ENCODE data around the gene ACADSB. TPM values are rescaled to one million over a fixed set of nuclear protein-coding genes. Genes with fewer than 3 reads are reported as not detected.

Gene ACADSB
- total and polyA plus RNA-seq, 7 experiments from 2014 or later = 23.7 to 47.0 (median 27.3) TPM

DNA sequence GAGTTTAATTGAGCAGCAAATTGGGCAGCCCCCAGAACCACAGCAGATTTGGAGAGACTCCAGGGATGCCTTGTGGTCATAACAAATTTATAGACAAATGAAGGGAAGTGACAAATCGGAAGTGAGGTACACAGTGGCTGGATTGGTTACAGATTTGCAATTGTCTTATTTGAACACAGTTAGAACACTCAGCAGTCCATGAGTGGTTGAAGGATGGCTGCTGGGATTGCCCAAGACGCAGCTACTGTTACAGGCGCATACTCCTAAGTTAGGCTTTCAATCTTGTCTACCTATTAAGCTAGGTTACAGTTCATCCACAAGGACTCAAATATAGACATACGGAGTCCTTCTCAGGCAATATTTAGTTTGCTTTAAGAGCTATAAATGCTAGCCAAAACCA, 7.4 kb downstream of the ACADSB start:
- no peaks in the 10 kb centered on the region for H3K27me3 ChIP-seq (ENCODE audit: control insufficient read depth in 2 of 2, insufficient read depth in 2 of 2, low read length in 2 of 2)
- ATAC-seq (no peak), DNase-seq (no peak)
- H3K4me3 ChIP-seq (ENCODE audit: low read length) = no peak overlapping the region
- intact Hi-C loops (cut with micrococcal nuclease) = no loop called here
- Mint-ChIP-seq H3K4me1 (peaks cover 0 to 28% (median 13%) of the 10 kb centered on the region in 7 donors), H3K27ac (peak overlapping the region in 1 of 9 donors; percentile 0), H3K4me3 (no peak overlapping the region), H3K27me3 (no peaks in the 10 kb centered on the region), H3K9me3 (peaks cover 0 to 1% (median 0%) of the 10 kb centered on the region in 11 donors), H3K36me3 (peaks cover 0 to 35% (median 16%) of the 10 kb centered on the region in 5 donors)
- H3K4me1 ChIP-seq (ENCODE audit: control insufficient read depth in 2 of 2, insufficient read depth in 2 of 2, low read length in 2 of 2) = no peaks in the 10 kb centered on the region
- no peak overlapping the region for H3K27ac ChIP-seq (ENCODE audit: low read depth, low read length)
- H3K9me3 ChIP-seq (ENCODE audit: control insufficient read depth in 2 of 3, low read length in 3 of 3) = no peaks in the 10 kb centered on the region
- H3K36me3 ChIP-seq (ENCODE audit: control insufficient read depth in 2 of 3, insufficient read depth in 3 of 3, low read length in 3 of 3) = no peaks in the 10 kb centered on the region
- CTCF ChIA-PET = no interaction called here
- POLR2A ChIA-PET = no interaction called here

GRCh38 chr10:123017421-123018165, 8.8 kb downstream of the ACADSB start:
- Histone ChIP-seq H3K4me3 (ENCODE audit: low read length) (no peak overlapping the region), H3K27me3 (ENCODE audit: control insufficient read depth in 2 of 2, insufficient read depth in 2 of 2, low read length in 2 of 2) (no peaks in the 10 kb centered on the region), H3K36me3 (ENCODE audit: control insufficient read depth in 2 of 3, insufficient read depth in 3 of 3, low read length in 3 of 3) (no peaks in the 10 kb centered on the region), H3K27ac (ENCODE audit: low read depth, low read length) (no peak overlapping the region), H3K4me1 (ENCODE audit: control insufficient read depth in 2 of 2, insufficient read depth in 2 of 2, low read length in 2 of 2) (no peaks in the 10 kb centered on the region), H3K9me3 (ENCODE audit: control insufficient read depth in 2 of 3, low read length in 3 of 3) (no peaks in the 10 kb centered on the region)
- Mint-ChIP-seq H3K4me3 (no peak overlapping the region), H3K27ac (no peak overlapping the region), H3K9me3 (peaks cover 0 to 1% (median 0%) of the 10 kb centered on the region in 11 donors), H3K4me1 (peaks cover 2 to 23% (median 9%) of the 10 kb centered on the region in 7 donors), H3K27me3 (no peaks in the 10 kb centered on the region), H3K36me3 (peaks cover 0 to 28% (median 10%) of the 10 kb centered on the region in 5 donors)
- ChIA-PET POLR2A (no interaction called here), CTCF (no interaction called here)
- intact Hi-C loops (cut with micrococcal nuclease) = no loop called here
- ATAC-seq (no peak), DNase-seq (no peak)

- H3K27ac Mint-ChIP-seq = no peak overlapping the region
- ATAC-seq = no peak
Observed at GRCh38 chr10:123018531-123018930, 9.7 kb downstream of the ACADSB start.

GRCh38 chr10:123019264-123019663, 10.5 kb downstream of the ACADSB start:
- H3K9me3 Mint-ChIP-seq = peaks cover 0 to 1% (median 0%) of the 10 kb centered on the region in 11 donors
- ATAC-seq = no peak
- peaks cover 0 to 24% (median 5%) of the 10 kb centered on the region in 5 donors for H3K36me3 Mint-ChIP-seq
- no peaks in the 10 kb centered on the region for H3K4me1 ChIP-seq (ENCODE audit: control insufficient read depth in 2 of 2, insufficient read depth in 2 of 2, low read length in 2 of 2)
- H3K27me3 Mint-ChIP-seq = no peaks in the 10 kb centered on the region
- H3K27ac Mint-ChIP-seq = no peak overlapping the region
- CTCF ChIA-PET = no interaction called here
- no peak overlapping the region for H3K4me3 ChIP-seq (ENCODE audit: low read length)
- H3K4me3 Mint-ChIP-seq = no peak overlapping the region
- POLR2A ChIA-PET = no interaction called here
- no peak overlapping the region for H3K27ac ChIP-seq (ENCODE audit: low read depth, low read length)
- DNase-seq = no peak
- peaks cover 3 to 18% (median 7%) of the 10 kb centered on the region in 7 donors for H3K4me1 Mint-ChIP-seq
- no peaks in the 10 kb centered on the region for H3K27me3 ChIP-seq (ENCODE audit: control insufficient read depth in 2 of 2, insufficient read depth in 2 of 2, low read length in 2 of 2)
- intact Hi-C loops (cut with micrococcal nuclease) = no loop called here
- H3K36me3 ChIP-seq (ENCODE audit: control insufficient read depth in 2 of 3, insufficient read depth in 3 of 3, low read length in 3 of 3) = no peaks in the 10 kb centered on the region
- H3K9me3 ChIP-seq (ENCODE audit: control insufficient read depth in 2 of 3, low read length in 3 of 3) = no peaks in the 10 kb centered on the region

More at GRCh38 chr10:123018531-123018930, 9.7 kb downstream of the ACADSB start:
- Histone ChIP-seq H3K27ac (ENCODE audit: low read depth, low read length) (no peak overlapping the region), H3K9me3 (ENCODE audit: control insufficient read depth in 2 of 3, low read length in 3 of 3) (no peaks in the 10 kb centered on the region), H3K27me3 (ENCODE audit: control insufficient read depth in 2 of 2, insufficient read depth in 2 of 2, low read length in 2 of 2) (no peaks in the 10 kb centered on the region), H3K4me1 (ENCODE audit: control insufficient read depth in 2 of 2, insufficient read depth in 2 of 2, low read length in 2 of 2) (no peaks in the 10 kb centered on the region), H3K4me3 (ENCODE audit: low read length) (no peak overlapping the region), H3K36me3 (ENCODE audit: control insufficient read depth in 2 of 3, insufficient read depth in 3 of 3, low read length in 3 of 3) (no peaks in the 10 kb centered on the region)
- POLR2A ChIA-PET = no interaction called here
- H3K4me3 Mint-ChIP-seq = no peak overlapping the region
- no peak for DNase-seq
- peaks cover 0 to 1% (median 0%) of the 10 kb centered on the region in 11 donors for H3K9me3 Mint-ChIP-seq
- H3K36me3 Mint-ChIP-seq = peaks cover 0 to 26% (median 8%) of the 10 kb centered on the region in 5 donors
- H3K4me1 Mint-ChIP-seq = peaks cover 2 to 20% (median 9%) of the 10 kb centered on the region in 7 donors
- intact Hi-C loops (cut with micrococcal nuclease) = no loop called here
- CTCF ChIA-PET = no interaction called here
- H3K27me3 Mint-ChIP-seq = no peaks in the 10 kb centered on the region

- DNase-seq = no peak
- no peak overlapping the region for H3K27ac Mint-ChIP-seq
- Histone ChIP-seq H3K4me1 (ENCODE audit: control insufficient read depth in 2 of 2, insufficient read depth in 2 of 2, low read length in 2 of 2) (no peaks in the 10 kb centered on the region), H3K36me3 (ENCODE audit: control insufficient read depth in 2 of 3, insufficient read depth in 3 of 3, low read length in 3 of 3) (no peaks in the 10 kb centered on the region), H3K9me3 (ENCODE audit: control insufficient read depth in 2 of 3, low read length in 3 of 3) (no peaks in the 10 kb centered on the region), H3K4me3 (ENCODE audit: low read length) (no peak overlapping the region), H3K27me3 (ENCODE audit: control insufficient read depth in 2 of 2, insufficient read depth in 2 of 2, low read length in 2 of 2) (no peaks in the 10 kb centered on the region), H3K27ac (ENCODE audit: low read depth, low read length) (no peak overlapping the region)
- intact Hi-C loops (cut with micrococcal nuclease) = no loop called here
- ATAC-seq = no peak
- H3K9me3 Mint-ChIP-seq = peaks cover 0 to 1% (median 0%) of the 10 kb centered on the region in 11 donors
- peaks cover 3 to 21% (median 10%) of the 10 kb centered on the region in 7 donors for H3K4me1 Mint-ChIP-seq
- ChIA-PET POLR2A (no interaction called here), CTCF (no interaction called here)
- H3K27me3 Mint-ChIP-seq = no peaks in the 10 kb centered on the region
- H3K4me3 Mint-ChIP-seq = no peak overlapping the region
- H3K36me3 Mint-ChIP-seq = peaks cover 0 to 20% (median 7%) of the 10 kb centered on the region in 5 donors
Observed at GRCh38 chr10:123019941-123020703, 11.3 kb downstream of the ACADSB start.

DNA sequence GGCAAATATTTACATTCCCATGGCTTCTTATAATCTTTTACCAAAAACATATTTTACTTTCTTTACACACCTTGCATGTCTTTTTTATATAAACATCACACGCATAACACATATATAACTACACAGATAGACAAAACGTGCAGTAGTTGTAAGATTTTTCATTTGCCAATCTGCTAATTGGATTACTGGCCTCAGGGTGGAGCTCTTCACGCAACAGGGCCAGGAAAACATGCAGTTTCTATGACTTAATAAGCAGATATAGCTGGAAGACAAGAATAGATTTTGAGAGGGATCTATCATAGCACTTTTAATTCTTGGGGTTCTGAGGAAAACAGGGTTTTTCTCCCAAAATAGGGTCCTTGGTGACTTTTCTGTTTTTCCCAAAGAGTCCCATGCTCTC, 12.7 kb downstream of the ACADSB start:
- H3K4me1 Mint-ChIP-seq = peaks cover 0 to 13% (median 7%) of the 10 kb centered on the region in 7 donors
- CTCF ChIA-PET = interaction anchor here (0.6 to 0.7 kb wide), 3 partner anchors 12 to 596 kb away, joined by 3 to 4 read pairs (median 3); partner anchors contain the start of gene ACADSB
- H3K4me3 Mint-ChIP-seq = no peak overlapping the region
- H3K4me3 ChIP-seq (ENCODE audit: low read length) = no peak overlapping the region
- no peaks in the 10 kb centered on the region for H3K36me3 ChIP-seq (ENCODE audit: control insufficient read depth in 2 of 3, insufficient read depth in 3 of 3, low read length in 3 of 3)
- ATAC-seq (no peak), DNase-seq (peak in 1 of 9 donors; percentile 12)
- intact Hi-C loops (cut with micrococcal nuclease) = no loop called here
- H3K27me3 ChIP-seq (ENCODE audit: control insufficient read depth in 2 of 2, insufficient read depth in 2 of 2, low read length in 2 of 2) = no peaks in the 10 kb centered on the region
- no peaks in the 10 kb centered on the region for H3K27me3 Mint-ChIP-seq
- H3K27ac Mint-ChIP-seq = no peak overlapping the region
- peaks cover 0 to 14% (median 2%) of the 10 kb centered on the region in 5 donors for H3K36me3 Mint-ChIP-seq
- no peak overlapping the region for H3K27ac ChIP-seq (ENCODE audit: low read depth, low read length)
- H3K4me1 ChIP-seq (ENCODE audit: control insufficient read depth in 2 of 2, insufficient read depth in 2 of 2, low read length in 2 of 2) = no peaks in the 10 kb centered on the region
- POLR2A ChIA-PET = no interaction called here
- H3K9me3 ChIP-seq (ENCODE audit: control insufficient read depth in 2 of 3, low read length in 3 of 3) = no peaks in the 10 kb centered on the region
- H3K9me3 Mint-ChIP-seq = peaks cover 0 to 1% (median 0%) of the 10 kb centered on the region in 11 donors
